Spleen (tissue), 7 donors: Measurements from ENCODE around the gene ABLIM2.

Experiments
- POLR2A ChIP-seq, 3 donors: fragments of 450-650 bp; IDR thresholded peaks; one replicate each; pipeline ENCODE4 v1.5.1; 2017; ENCODE audit warnings: antibody characterized with exemption in 3 of 3, mild to moderate bottlenecking in 1 of 3
- TF ChIP-seq, protein P1 (sequence below), 11 experiments: fragments of 200-600 bp in 7 of 11; fragments of 450-650 bp in 4 of 11; sonication (generic) in 4 of 11; IDR thresholded peaks in 8 of 11; conservative IDR thresholded peaks in 3 of 11; 1 replicate in 7 of 11; 2 replicates in 4 of 11; pipeline versions ENCODE4 v1.4.0 to v1.8.0; 2016 to 2021; ENCODE audit warnings: antibody characterized with exemption in 11 of 11, inconsistent platforms in 4 of 11, mild to moderate bottlenecking in 1 of 11
- donor health status: DM: no; HTN: no; CAD: no; lungs with moderate emphysema.
- donor health status: DM: no; HTN: no; CAD: no.
- donor health status: DM: no; HTN: no; CAD: no.

DNA sequence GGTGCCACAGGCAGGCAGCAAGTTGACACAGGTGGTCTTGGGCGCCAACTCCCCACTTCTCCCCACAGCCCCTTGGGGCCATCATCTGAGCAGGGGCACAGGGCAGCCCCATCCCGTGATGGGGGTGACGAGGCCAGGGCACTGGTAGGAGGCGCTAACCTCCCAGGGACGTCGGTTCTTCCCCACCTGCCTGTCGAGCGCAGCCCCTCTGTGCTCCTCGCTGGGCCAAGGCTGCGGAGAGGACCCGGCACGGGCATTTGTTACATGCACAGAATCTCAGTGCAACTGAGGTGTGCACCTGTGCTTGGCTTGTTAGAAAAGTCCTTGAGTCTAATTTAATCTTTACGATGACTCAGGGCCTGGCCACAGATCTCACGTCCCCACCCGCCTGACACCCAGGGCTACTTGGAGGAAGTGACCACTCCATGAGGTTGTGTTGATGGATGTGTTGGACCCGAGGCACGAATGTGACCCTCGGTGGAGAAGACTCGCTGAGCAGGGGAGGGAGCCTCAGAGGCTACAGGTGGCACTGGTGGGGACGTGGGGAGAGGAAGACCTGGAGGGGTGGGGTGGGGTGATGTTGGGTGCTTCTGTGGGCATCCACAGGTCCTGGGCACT is 37.3 kb upstream of the ABLIM2 start:
- TF ChIP-seq, protein P1, sequence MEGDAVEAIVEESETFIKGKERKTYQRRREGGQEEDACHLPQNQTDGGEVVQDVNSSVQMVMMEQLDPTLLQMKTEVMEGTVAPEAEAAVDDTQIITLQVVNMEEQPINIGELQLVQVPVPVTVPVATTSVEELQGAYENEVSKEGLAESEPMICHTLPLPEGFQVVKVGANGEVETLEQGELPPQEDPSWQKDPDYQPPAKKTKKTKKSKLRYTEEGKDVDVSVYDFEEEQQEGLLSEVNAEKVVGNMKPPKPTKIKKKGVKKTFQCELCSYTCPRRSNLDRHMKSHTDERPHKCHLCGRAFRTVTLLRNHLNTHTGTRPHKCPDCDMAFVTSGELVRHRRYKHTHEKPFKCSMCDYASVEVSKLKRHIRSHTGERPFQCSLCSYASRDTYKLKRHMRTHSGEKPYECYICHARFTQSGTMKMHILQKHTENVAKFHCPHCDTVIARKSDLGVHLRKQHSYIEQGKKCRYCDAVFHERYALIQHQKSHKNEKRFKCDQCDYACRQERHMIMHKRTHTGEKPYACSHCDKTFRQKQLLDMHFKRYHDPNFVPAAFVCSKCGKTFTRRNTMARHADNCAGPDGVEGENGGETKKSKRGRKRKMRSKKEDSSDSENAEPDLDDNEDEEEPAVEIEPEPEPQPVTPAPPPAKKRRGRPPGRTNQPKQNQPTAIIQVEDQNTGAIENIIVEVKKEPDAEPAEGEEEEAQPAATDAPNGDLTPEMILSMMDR (IDR thresholded peaks at IDR 0.05 in 8 of 11, conservative IDR thresholded peaks at IDR 0.05 in 3 of 11) = no peak
- no peak for TF ChIP-seq POLR2A (IDR thresholded peaks at IDR 0.05)
